Measurements from ENCODE around the gene PPP2R3A.
"Not testable (repeated sequence)": the region's sequence is repeated elsewhere in the genome, so short reads cannot be mapped to it uniquely, and the experiment has no call there.

The PPP2R3A gene

GRCh38 chr3:135935171-135935570 lies 30.4 kb upstream of the PPP2R3A start:
- not testable (repeated sequence) for H2AK5ac ChIP-seq (ENCODE audit: low read length, severe bottlenecking); H2BK5ac ChIP-seq (ENCODE audit: low read depth, low read length, poor library complexity, severe bottlenecking); H2BK12ac ChIP-seq (ENCODE audit: low read length in 2 of 2); H4K91ac ChIP-seq (ENCODE audit: low read length); H4K8ac ChIP-seq (ENCODE audit: low read length); H2BK120ac ChIP-seq (ENCODE audit: low read depth, low read length); H3K4me2 ChIP-seq (ENCODE audit: low read length, poor library complexity, severe bottlenecking); H3K9ac ChIP-seq (ENCODE audit: low read length); H3K18ac ChIP-seq (ENCODE audit: low read depth in 1 of 2, low read length in 2 of 2); H3K9me3 ChIP-seq (ENCODE audit: control insufficient read depth, low read length); H2AFZ ChIP-seq (ENCODE audit: low read depth, low read length); H3K4ac ChIP-seq (ENCODE audit: low read depth in 1 of 2, low read length in 2 of 2); H3K4me1 ChIP-seq (ENCODE audit: control insufficient read depth, insufficient read depth, low read depth, low read length); H3K36me3 ChIP-seq (ENCODE audit: control insufficient read depth in 1 of 2, insufficient read depth in 2 of 2, low read depth in 1 of 2, low read length in 2 of 2); DNase-seq; H3K23ac ChIP-seq (ENCODE audit: low read length in 2 of 2); H3K27ac ChIP-seq (ENCODE audit: low read length, poor library complexity, severe bottlenecking); H2BK15ac ChIP-seq (ENCODE audit: low read depth, poor library complexity, severe bottlenecking); H3K79me1 ChIP-seq (replicated peaks; ENCODE audit: low read length, poor library complexity, severe bottlenecking); H3K27me3 ChIP-seq (ENCODE audit: control insufficient read depth in 1 of 2, insufficient read depth in 1 of 2, low read length in 2 of 2); H3K4me3 ChIP-seq (ENCODE audit: insufficient read depth in 1 of 2, low read depth in 1 of 2, low read length in 2 of 2); H3K14ac ChIP-seq (ENCODE audit: low read length in 2 of 2)
- 88% methylated on average over 4 of the region's 5 CpGs for WGBS

- not testable (repeated sequence) for H3K4me1 ChIP-seq (ENCODE audit: control insufficient read depth, insufficient read depth, low read depth, low read length); H3K4me2 ChIP-seq (ENCODE audit: low read length, poor library complexity, severe bottlenecking); H3K14ac ChIP-seq (ENCODE audit: low read length in 2 of 2); H3K4me3 ChIP-seq (ENCODE audit: insufficient read depth in 1 of 2, low read depth in 1 of 2, low read length in 2 of 2); H3K9ac ChIP-seq (ENCODE audit: low read length); H2BK120ac ChIP-seq (ENCODE audit: low read depth, low read length); H3K4ac ChIP-seq (ENCODE audit: low read depth in 1 of 2, low read length in 2 of 2); H3K23ac ChIP-seq (ENCODE audit: low read length in 2 of 2); H2AK5ac ChIP-seq (ENCODE audit: low read length, severe bottlenecking); H3K27me3 ChIP-seq (ENCODE audit: control insufficient read depth in 1 of 2, insufficient read depth in 1 of 2, low read length in 2 of 2); H3K18ac ChIP-seq (ENCODE audit: low read depth in 1 of 2, low read length in 2 of 2); H4K91ac ChIP-seq (ENCODE audit: low read length); H2BK15ac ChIP-seq (ENCODE audit: low read depth, poor library complexity, severe bottlenecking); DNase-seq; H3K9me3 ChIP-seq (ENCODE audit: control insufficient read depth, low read length); H4K8ac ChIP-seq (ENCODE audit: low read length); H2AFZ ChIP-seq (ENCODE audit: low read depth, low read length); H2BK5ac ChIP-seq (ENCODE audit: low read depth, low read length, poor library complexity, severe bottlenecking); H3K36me3 ChIP-seq (ENCODE audit: control insufficient read depth in 1 of 2, insufficient read depth in 2 of 2, low read depth in 1 of 2, low read length in 2 of 2); H3K27ac ChIP-seq (ENCODE audit: low read length, poor library complexity, severe bottlenecking); H3K79me1 ChIP-seq (replicated peaks; ENCODE audit: low read length, poor library complexity, severe bottlenecking); H2BK12ac ChIP-seq (ENCODE audit: low read length in 2 of 2)
- WGBS: 100% methylated on average over 1 of the region's 1 CpG
These were observed 27.8 kb upstream of the PPP2R3A start for GRCh38 chr3:135937766-135938165.

GRCh38 chr3:135944831-135945230 lies 20.7 kb upstream of the PPP2R3A start:
- WGBS: 88% methylated on average over 2 of the region's 2 CpGs
- H3K27ac ChIP-seq (ENCODE audit: low read length, poor library complexity, severe bottlenecking): no peak overlapping the region
- H4K91ac ChIP-seq (ENCODE audit: low read length): no peak overlapping the region
- H2AFZ ChIP-seq (ENCODE audit: low read depth, low read length): no peak overlapping the region
- H2BK15ac ChIP-seq (ENCODE audit: low read depth, poor library complexity, severe bottlenecking): no peak overlapping the region
- H3K23ac ChIP-seq (ENCODE audit: low read length in 2 of 2): no peak overlapping the region
- no peak overlapping the region for H3K14ac ChIP-seq (ENCODE audit: low read length in 2 of 2)
- H3K4me1 ChIP-seq (ENCODE audit: control insufficient read depth, insufficient read depth, low read depth, low read length): no peaks in the 10 kb centered on the region
- no peak overlapping the region for H3K4ac ChIP-seq (ENCODE audit: low read depth in 1 of 2, low read length in 2 of 2)
- DNase-seq: no peak
- no peak overlapping the region for H2BK12ac ChIP-seq (ENCODE audit: low read length in 2 of 2)
- H3K18ac ChIP-seq (ENCODE audit: low read depth in 1 of 2, low read length in 2 of 2): no peak overlapping the region
- H3K27me3 ChIP-seq (ENCODE audit: control insufficient read depth in 1 of 2, insufficient read depth in 1 of 2, low read length in 2 of 2): no peaks in the 10 kb centered on the region
- peaks cover 7% of the 10 kb centered on the region for H3K9me3 ChIP-seq (ENCODE audit: control insufficient read depth, low read length)
- H2BK5ac ChIP-seq (ENCODE audit: low read depth, low read length, poor library complexity, severe bottlenecking): no peak overlapping the region
- no peak overlapping the region for H4K8ac ChIP-seq (ENCODE audit: low read length)
- H3K4me3 ChIP-seq (ENCODE audit: insufficient read depth in 1 of 2, low read depth in 1 of 2, low read length in 2 of 2): no peak overlapping the region
- no peak overlapping the region for H3K4me2 ChIP-seq (ENCODE audit: low read length, poor library complexity, severe bottlenecking)
- H2BK120ac ChIP-seq (ENCODE audit: low read depth, low read length): no peak overlapping the region
- no peak overlapping the region for H2AK5ac ChIP-seq (ENCODE audit: low read length, severe bottlenecking)
- H3K79me1 ChIP-seq (replicated peaks; ENCODE audit: low read length, poor library complexity, severe bottlenecking): no peaks in the 10 kb centered on the region
- no peak overlapping the region for H3K9ac ChIP-seq (ENCODE audit: low read length)
- no peaks in the 10 kb centered on the region for H3K36me3 ChIP-seq (ENCODE audit: control insufficient read depth in 1 of 2, insufficient read depth in 2 of 2, low read depth in 1 of 2, low read length in 2 of 2)

GRCh38 chr3:135950941-135951340 lies 14.6 kb upstream of the PPP2R3A start:
- Histone ChIP-seq H2BK12ac (ENCODE audit: low read length in 2 of 2) (no peak overlapping the region), H3K14ac (ENCODE audit: low read length in 2 of 2) (no peak overlapping the region), H3K36me3 (ENCODE audit: control insufficient read depth in 1 of 2, insufficient read depth in 2 of 2, low read depth in 1 of 2, low read length in 2 of 2) (no peaks in the 10 kb centered on the region), H3K4me3 (ENCODE audit: insufficient read depth in 1 of 2, low read depth in 1 of 2, low read length in 2 of 2) (no peak overlapping the region), H2AFZ (ENCODE audit: low read depth, low read length) (no peak overlapping the region), H2AK5ac (ENCODE audit: low read length, severe bottlenecking) (no peak overlapping the region), H4K91ac (ENCODE audit: low read length) (no peak overlapping the region), H3K23ac (ENCODE audit: low read length in 2 of 2) (no peak overlapping the region), H3K27me3 (ENCODE audit: control insufficient read depth in 1 of 2, insufficient read depth in 1 of 2, low read length in 2 of 2) (no peaks in the 10 kb centered on the region), H3K18ac (ENCODE audit: low read depth in 1 of 2, low read length in 2 of 2) (no peak overlapping the region), H3K79me1 (replicated peaks; ENCODE audit: low read length, poor library complexity, severe bottlenecking) (no peaks in the 10 kb centered on the region), H4K8ac (ENCODE audit: low read length) (no peak overlapping the region), H3K27ac (ENCODE audit: low read length, poor library complexity, severe bottlenecking) (no peak overlapping the region), H2BK5ac (ENCODE audit: low read depth, low read length, poor library complexity, severe bottlenecking) (no peak overlapping the region), H3K4ac (ENCODE audit: low read depth in 1 of 2, low read length in 2 of 2) (no peak overlapping the region), H2BK120ac (ENCODE audit: low read depth, low read length) (no peak overlapping the region), H3K9ac (ENCODE audit: low read length) (no peak overlapping the region), H3K9me3 (ENCODE audit: control insufficient read depth, low read length) (peaks cover 8% of the 10 kb centered on the region), H2BK15ac (ENCODE audit: low read depth, poor library complexity, severe bottlenecking) (no peak overlapping the region), H3K4me1 (ENCODE audit: control insufficient read depth, insufficient read depth, low read depth, low read length) (no peaks in the 10 kb centered on the region), H3K4me2 (ENCODE audit: low read length, poor library complexity, severe bottlenecking) (no peak overlapping the region)
- 93% methylated on average over 2 of the region's 2 CpGs for WGBS
- no peak for DNase-seq

Data from mesenchymal stem cell (in vitro differentiated cells and primary cell).